ENCODE results near the gene UIMC1. TPM values are rescaled to one million over a fixed set of nuclear protein-coding genes. Genes with fewer than 3 reads are reported as not detected.

The UIMC1 gene
- total RNA-seq, 2 donors from 2014 or later = 46.6 to 50.8 TPM

DNA sequence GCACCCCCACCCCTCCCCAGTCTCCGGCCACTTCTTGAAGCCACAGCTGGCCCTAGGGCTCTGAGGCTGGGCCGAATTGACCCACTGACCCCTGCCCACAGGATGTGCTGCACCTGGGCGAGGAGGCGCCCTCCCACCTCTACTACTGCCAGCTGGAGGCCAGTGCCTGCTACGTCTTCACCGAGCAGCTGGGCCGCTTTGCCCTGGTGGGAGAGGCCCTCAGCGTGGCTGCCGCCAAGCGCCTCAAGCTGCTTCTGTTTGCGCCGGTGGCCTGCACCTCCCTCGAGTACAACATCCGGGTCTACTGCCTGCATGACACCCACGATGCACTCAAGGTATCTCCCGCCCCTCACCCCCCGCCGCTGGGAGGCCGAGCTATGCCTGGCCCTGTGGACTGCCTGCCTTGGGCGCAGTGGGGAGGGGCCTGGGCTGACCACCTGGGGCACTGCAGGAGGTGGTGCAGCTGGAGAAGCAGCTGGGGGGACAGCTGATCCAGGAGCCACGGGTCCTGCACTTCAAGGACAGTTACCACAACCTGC is 128.7 kb downstream of the UIMC1 start:
- H3K36me3 ChIP-seq (ENCODE audit: control insufficient read depth, insufficient read depth, low read length) = no peaks in the 10 kb centered on the region
- 94% methylated on average over 10 to 21 of the region's 21 CpGs for WGBS, 2 experiments (ENCODE audit: insufficient coverage in 1 of 2, insufficient read length in 1 of 2)
- Mint-ChIP-seq H3K27me3 (ENCODE audit: insufficient read depth) (no peaks in the 10 kb centered on the region), H3K4me3 (no peak overlapping the region), H3K36me3 (ENCODE audit: low read depth) (no peaks in the 10 kb centered on the region), H3K27ac (no peak overlapping the region), H3K4me1 (no peaks in the 10 kb centered on the region), H3K9me3 (no peaks in the 10 kb centered on the region)
- no peaks in the 10 kb centered on the region for H3K9me3 ChIP-seq (ENCODE audit: control insufficient read depth, low read length)
- no peak overlapping the region for H3K9ac ChIP-seq (ENCODE audit: extremely low read depth, low read length, poor library complexity, severe bottlenecking)
- H3K27me3 ChIP-seq (ENCODE audit: control insufficient read depth, insufficient read depth, low read length, poor library complexity, severe bottlenecking) = no peaks in the 10 kb centered on the region
- H3K4me1 ChIP-seq (ENCODE audit: control insufficient read depth, insufficient read depth, low read length) = no peaks in the 10 kb centered on the region
- no peak overlapping the region for H3K4me3 ChIP-seq (ENCODE audit: low read length)
- TF ChIP-seq CTCF (conservative IDR thresholded peaks at IDR 0.05) = no peak
- no peak overlapping the region for H3K27ac ChIP-seq (ENCODE audit: low read depth, low read length)
- no peak for DNase-seq

GRCh38 chr5:176876506-176877431 is 129.8 kb downstream of the UIMC1 start:
- WGBS, 2 experiments (ENCODE audit: insufficient coverage in 1 of 2, insufficient read length in 1 of 2) = 88 to 92% methylated on average over 10 to 24 of the region's 24 CpGs
- Mint-ChIP-seq H3K9me3 (no peaks in the 10 kb centered on the region), H3K4me1 (no peaks in the 10 kb centered on the region), H3K36me3 (ENCODE audit: low read depth) (no peaks in the 10 kb centered on the region), H3K4me3 (no peak overlapping the region), H3K27ac (no peak overlapping the region), H3K27me3 (ENCODE audit: insufficient read depth) (no peaks in the 10 kb centered on the region)
- H3K4me1 ChIP-seq (ENCODE audit: control insufficient read depth, insufficient read depth, low read length) = no peaks in the 10 kb centered on the region
- DNase-seq = no peak
- no peaks in the 10 kb centered on the region for H3K9me3 ChIP-seq (ENCODE audit: control insufficient read depth, low read length)
- H3K27ac ChIP-seq (ENCODE audit: low read depth, low read length) = no peak overlapping the region
- no peak overlapping the region for H3K4me3 ChIP-seq (ENCODE audit: low read length)
- no peak for TF ChIP-seq CTCF (conservative IDR thresholded peaks at IDR 0.05)
- H3K36me3 ChIP-seq (ENCODE audit: control insufficient read depth, insufficient read depth, low read length) = no peaks in the 10 kb centered on the region
- H3K27me3 ChIP-seq (ENCODE audit: control insufficient read depth, insufficient read depth, low read length, poor library complexity, severe bottlenecking) = no peaks in the 10 kb centered on the region
- H3K9ac ChIP-seq (ENCODE audit: extremely low read depth, low read length, poor library complexity, severe bottlenecking) = no peak overlapping the region

- no peaks in the 10 kb centered on the region for H3K4me1 Mint-ChIP-seq
- Histone ChIP-seq H3K36me3 (ENCODE audit: control insufficient read depth, insufficient read depth, low read length) (no peaks in the 10 kb centered on the region), H3K4me1 (ENCODE audit: control insufficient read depth, insufficient read depth, low read length) (no peaks in the 10 kb centered on the region), H3K27ac (ENCODE audit: low read depth, low read length) (no peak overlapping the region), H3K9me3 (ENCODE audit: control insufficient read depth, low read length) (no peaks in the 10 kb centered on the region), H3K4me3 (ENCODE audit: low read length) (no peak overlapping the region), H3K9ac (ENCODE audit: extremely low read depth, low read length, poor library complexity, severe bottlenecking) (no peak overlapping the region), H3K27me3 (ENCODE audit: control insufficient read depth, insufficient read depth, low read length, poor library complexity, severe bottlenecking) (no peaks in the 10 kb centered on the region)
- 82 to 86% methylated on average over 16 to 27 of the region's 27 CpGs for WGBS, 2 experiments (ENCODE audit: insufficient coverage in 1 of 2, insufficient read length in 1 of 2)
- H3K36me3 Mint-ChIP-seq (ENCODE audit: low read depth) = no peaks in the 10 kb centered on the region
- no peak overlapping the region for H3K4me3 Mint-ChIP-seq
- no peaks in the 10 kb centered on the region for H3K9me3 Mint-ChIP-seq
- TF ChIP-seq CTCF (conservative IDR thresholded peaks at IDR 0.05) = no peak
- no peak for DNase-seq
- H3K27me3 Mint-ChIP-seq (ENCODE audit: insufficient read depth) = no peaks in the 10 kb centered on the region
- H3K27ac Mint-ChIP-seq = no peak overlapping the region
These were observed 130.6 kb downstream of the UIMC1 start for GRCh38 chr5:176875783-176876505.
